ENCODE measurements around the gene UEVLD.

Gene UEVLD

GRCh38 chr11:18498039-18498438 lies 90.5 kb downstream of the UEVLD start:
- no peak for DNase-seq (ENCODE audit: low read depth)

GRCh38 chr11:18495703-18496102 lies 92.8 kb downstream of the UEVLD start:
- DNase-seq (ENCODE audit: low read depth) = no peak

GRCh38 chr11:18495271-18495670 lies 93.3 kb downstream of the UEVLD start:
- DNase-seq (ENCODE audit: low read depth) = no peak

- DNase-seq (ENCODE audit: low read depth) = no peak
Measured at GRCh38 chr11:18493310-18493709, 95.2 kb downstream of the UEVLD start.

- no peak for DNase-seq (ENCODE audit: low read depth)
Measured at GRCh38 chr11:18492888-18493287, 95.6 kb downstream of the UEVLD start.

GRCh38 chr11:18491924-18492323 lies 96.6 kb downstream of the UEVLD start:
- DNase-seq (ENCODE audit: low read depth) = no peak

- no peak for DNase-seq (ENCODE audit: low read depth)
Measured at GRCh38 chr11:18490736-18491485, 97.6 kb downstream of the UEVLD start.

GRCh38 chr11:18490319-18490718 lies 98.2 kb downstream of the UEVLD start:
- no peak for DNase-seq (ENCODE audit: low read depth)

GRCh38 chr11:18485913-18486528 lies 102.5 kb downstream of the UEVLD start:
- no peak for DNase-seq (ENCODE audit: low read depth)
